Measurements from ENCODE around the gene NHS.

The NHS gene

GRCh38 chrX:17735406-17735805 lies 360.4 kb downstream of the NHS start:
- H3K27ac Mint-ChIP-seq, result no peak overlapping the region
- DNase-seq (no peak), ATAC-seq (replicated peaks) (no peak)
- H3K27me3 Mint-ChIP-seq, result peaks cover 6 to 27% of the 10 kb centered on the region in 2 donors
- H3K9me3 Mint-ChIP-seq, result no peaks in the 10 kb centered on the region
- no peak overlapping the region for H3K4me3 Mint-ChIP-seq
- H3K36me3 Mint-ChIP-seq (ENCODE audit: insufficient read depth), result peaks cover 6% of the 10 kb centered on the region
- peaks cover 14 to 16% of the 10 kb centered on the region in 2 donors for H3K4me1 Mint-ChIP-seq (ENCODE audit: low read depth in 2 of 2)

GRCh38 chrX:17736478-17736855 lies 361.5 kb downstream of the NHS start:
- Mint-ChIP-seq H3K4me3 (peak overlapping the region; percentile 51 to 85), H3K9me3 (no peaks in the 10 kb centered on the region), H3K27ac (no peak overlapping the region), H3K4me1 (ENCODE audit: low read depth in 2 of 2) (peaks cover 14 to 16% of the 10 kb centered on the region in 2 donors), H3K36me3 (ENCODE audit: insufficient read depth) (peaks cover 6% of the 10 kb centered on the region), H3K27me3 (peaks cover 6 to 27% of the 10 kb centered on the region in 2 donors)
- DNase-seq (no peak), ATAC-seq (replicated peaks) (no peak)

DNA sequence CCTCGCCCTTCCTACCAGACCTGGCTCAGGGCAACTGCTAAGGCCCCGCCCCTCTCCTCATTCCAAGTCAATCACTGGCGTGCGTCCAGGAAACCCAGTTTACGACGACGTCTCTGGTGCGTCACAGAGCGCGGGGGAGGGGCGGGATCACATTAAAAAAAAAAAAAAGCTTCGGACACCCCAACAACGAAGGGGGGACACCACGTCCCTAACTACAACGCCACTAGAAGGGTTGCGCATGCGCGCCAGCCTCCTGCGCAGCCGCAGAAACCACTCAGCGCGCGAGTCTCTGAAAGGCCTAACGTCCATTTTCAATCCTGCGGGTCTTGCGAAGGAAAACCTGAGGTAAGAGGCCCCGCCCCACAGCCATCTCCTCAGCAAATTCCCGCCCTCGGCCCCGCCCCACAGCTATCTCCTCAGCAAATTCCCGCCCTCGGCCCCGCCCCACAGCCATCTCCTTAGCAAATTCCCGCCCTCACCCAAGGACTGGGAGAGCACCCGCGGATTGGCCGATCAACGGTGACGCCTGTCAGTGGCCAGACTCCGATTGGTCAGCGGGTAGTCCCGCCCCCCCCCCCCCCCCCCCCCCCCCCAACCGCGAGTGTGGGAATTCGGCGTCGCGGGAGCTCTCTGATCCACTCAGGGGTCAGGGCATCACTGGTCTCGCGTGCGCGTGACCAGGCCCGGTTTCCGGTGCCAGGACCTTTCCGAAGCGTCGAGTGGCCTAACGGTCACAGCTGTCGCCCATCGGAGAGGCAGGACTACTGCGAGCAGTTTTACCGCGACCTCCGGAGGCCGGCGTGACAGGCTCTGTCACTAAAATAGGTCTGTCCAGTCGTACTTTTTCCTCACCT lies 362.1 kb downstream of the NHS start, which contains the start of gene SCML1:
SCML1 (plus strand) TSS at position 638 of the 854 bp plus-strand sequence. CDS start 6,694 bp downstream, outside the sequence.
- no peaks in the 10 kb centered on the region for H3K9me3 Mint-ChIP-seq
- DNase-seq, result peak; percentile 21 to 34 (median 33)
- H3K36me3 Mint-ChIP-seq (ENCODE audit: insufficient read depth), result peaks cover 6% of the 10 kb centered on the region
- H3K4me1 Mint-ChIP-seq (ENCODE audit: low read depth in 2 of 2), result peaks cover 14 to 16% of the 10 kb centered on the region in 2 donors
- peak; percentile 62 for ATAC-seq (replicated peaks)
- H3K27ac Mint-ChIP-seq, result peak within 1 kb of the TSS; percentile 58 to 84
- peak within 1 kb of the TSS; percentile 85 to 86 for H3K4me3 Mint-ChIP-seq
- H3K27me3 Mint-ChIP-seq, result peaks cover 6 to 27% of the 10 kb centered on the region in 2 donors

DNA sequence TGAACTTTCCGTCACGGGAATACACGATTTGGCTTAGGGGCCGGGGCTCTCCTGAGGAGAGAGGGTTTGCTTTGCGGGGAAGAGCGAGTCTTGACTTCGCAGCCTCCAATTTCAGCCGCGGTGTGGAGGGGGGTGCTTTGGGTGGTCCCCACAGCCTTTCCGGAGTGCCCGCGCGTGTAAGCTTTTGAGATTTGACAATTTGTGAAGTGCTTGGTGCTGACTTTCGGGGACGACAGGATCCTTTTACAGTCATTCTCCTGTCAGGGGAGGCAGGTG lies 362.6 kb downstream of the NHS start:
- Mint-ChIP-seq H3K9me3 (no peaks in the 10 kb centered on the region), H3K27me3 (peaks cover 6 to 27% of the 10 kb centered on the region in 2 donors), H3K4me1 (ENCODE audit: low read depth in 2 of 2) (peaks cover 14 to 16% of the 10 kb centered on the region in 2 donors), H3K36me3 (ENCODE audit: insufficient read depth) (peaks cover 6% of the 10 kb centered on the region), H3K4me3 (peak overlapping the region; percentile 85 to 86), H3K27ac (peak overlapping the region; percentile 58 to 84)
- ATAC-seq (replicated peaks) (peak; percentile 20), DNase-seq (peak in 1 of 3 experiments; percentile 11)

- no peaks in the 10 kb centered on the region for H3K9me3 Mint-ChIP-seq
These were observed 363.1 kb downstream of the NHS start for GRCh38 chrX:17737986-17738713.

GRCh38 chrX:17738737-17739535 lies 363.9 kb downstream of the NHS start:
- Mint-ChIP-seq H3K36me3 (ENCODE audit: insufficient read depth) (peaks cover 6% of the 10 kb centered on the region), H3K4me1 (ENCODE audit: low read depth in 2 of 2) (peaks cover 14 to 16% of the 10 kb centered on the region in 2 donors), H3K27ac (peak overlapping the region in 1 of 2 donors; percentile 58), H3K27me3 (peaks cover 6 to 23% of the 10 kb centered on the region in 2 donors), H3K9me3 (no peaks in the 10 kb centered on the region), H3K4me3 (peak overlapping the region; percentile 85 to 86)
- DNase-seq (no peak), ATAC-seq (replicated peaks) (peak; percentile 21)

More at GRCh38 chrX:17737986-17738713, 363.1 kb downstream of the NHS start:
- Mint-ChIP-seq H3K4me3 (peak overlapping the region; percentile 85 to 86), H3K4me1 (ENCODE audit: low read depth in 2 of 2) (peaks cover 14 to 16% of the 10 kb centered on the region in 2 donors), H3K27me3 (peaks cover 6 to 27% of the 10 kb centered on the region in 2 donors), H3K27ac (peak overlapping the region; percentile 58 to 84), H3K36me3 (ENCODE audit: insufficient read depth) (peaks cover 6% of the 10 kb centered on the region)
- DNase-seq, result peak; percentile 2 to 6 (median 3)
- peak; percentile 66 for ATAC-seq (replicated peaks)

- DNase-seq (no peak), ATAC-seq (replicated peaks) (no peak)
- no peaks in the 10 kb centered on the region for H3K9me3 Mint-ChIP-seq
- H3K27ac Mint-ChIP-seq, result no peak overlapping the region
- no peak overlapping the region for H3K4me3 Mint-ChIP-seq
- H3K4me1 Mint-ChIP-seq (ENCODE audit: low read depth in 2 of 2), result peaks cover 14 to 16% of the 10 kb centered on the region in 2 donors
- peaks cover 6 to 18% of the 10 kb centered on the region in 2 donors for H3K27me3 Mint-ChIP-seq
- peaks cover 6% of the 10 kb centered on the region for H3K36me3 Mint-ChIP-seq (ENCODE audit: insufficient read depth)
These were observed 365.4 kb downstream of the NHS start for GRCh38 chrX:17740137-17741122.

DNA sequence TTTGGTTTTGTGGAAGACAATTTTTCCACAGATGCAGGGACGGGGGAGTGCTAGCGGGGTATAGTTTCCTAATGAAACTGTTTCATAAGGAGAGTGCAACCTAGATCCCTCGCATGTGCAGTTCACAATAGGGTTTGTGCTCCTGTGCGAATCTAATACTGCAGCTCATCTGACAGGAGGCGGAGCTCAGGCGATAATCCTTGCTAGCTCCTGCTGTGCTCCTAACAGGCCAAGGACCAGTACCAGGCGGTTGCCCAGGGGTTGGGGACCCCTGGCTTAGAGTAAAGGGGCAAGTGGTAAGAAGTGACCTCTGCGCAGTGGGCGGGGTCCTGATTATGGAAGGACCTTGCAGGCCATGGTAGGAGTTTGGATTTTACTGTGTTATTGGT lies 366.1 kb downstream of the NHS start:
- peaks cover 6 to 18% of the 10 kb centered on the region in 2 donors for H3K27me3 Mint-ChIP-seq
- no peak for ATAC-seq (replicated peaks)
- H3K4me3 Mint-ChIP-seq, result no peak overlapping the region
- H3K36me3 Mint-ChIP-seq (ENCODE audit: insufficient read depth), result peaks cover 6% of the 10 kb centered on the region
- H3K4me1 Mint-ChIP-seq (ENCODE audit: low read depth in 2 of 2), result peaks cover 14 to 16% of the 10 kb centered on the region in 2 donors
- H3K9me3 Mint-ChIP-seq, result no peaks in the 10 kb centered on the region
- no peak overlapping the region for H3K27ac Mint-ChIP-seq
- DNase-seq, result no peak

GRCh38 chrX:17743913-17744312 lies 368.9 kb downstream of the NHS start:
- H3K4me3 Mint-ChIP-seq, result no peak overlapping the region
- peaks cover 5 to 6% of the 10 kb centered on the region in 2 donors for H3K4me1 Mint-ChIP-seq (ENCODE audit: low read depth in 2 of 2)
- peaks cover 3% of the 10 kb centered on the region for H3K36me3 Mint-ChIP-seq (ENCODE audit: insufficient read depth)
- H3K27me3 Mint-ChIP-seq, result peaks cover 0 to 16% of the 10 kb centered on the region in 2 donors
- ATAC-seq (replicated peaks) (no peak), DNase-seq (no peak)
- H3K27ac Mint-ChIP-seq, result no peak overlapping the region
- no peaks in the 10 kb centered on the region for H3K9me3 Mint-ChIP-seq

- no peak overlapping the region for H3K27ac Mint-ChIP-seq
- peaks cover 0 to 11% of the 10 kb centered on the region in 2 donors for H3K27me3 Mint-ChIP-seq
- H3K36me3 Mint-ChIP-seq (ENCODE audit: insufficient read depth), result peaks cover 3% of the 10 kb centered on the region
- no peak for DNase-seq
- no peak overlapping the region for H3K4me3 Mint-ChIP-seq
- no peak for ATAC-seq (replicated peaks)
- H3K9me3 Mint-ChIP-seq, result no peaks in the 10 kb centered on the region
- H3K4me1 Mint-ChIP-seq (ENCODE audit: low read depth in 2 of 2), result no peaks in the 10 kb centered on the region
These were observed 370.0 kb downstream of the NHS start for GRCh38 chrX:17744896-17745523.

DNA sequence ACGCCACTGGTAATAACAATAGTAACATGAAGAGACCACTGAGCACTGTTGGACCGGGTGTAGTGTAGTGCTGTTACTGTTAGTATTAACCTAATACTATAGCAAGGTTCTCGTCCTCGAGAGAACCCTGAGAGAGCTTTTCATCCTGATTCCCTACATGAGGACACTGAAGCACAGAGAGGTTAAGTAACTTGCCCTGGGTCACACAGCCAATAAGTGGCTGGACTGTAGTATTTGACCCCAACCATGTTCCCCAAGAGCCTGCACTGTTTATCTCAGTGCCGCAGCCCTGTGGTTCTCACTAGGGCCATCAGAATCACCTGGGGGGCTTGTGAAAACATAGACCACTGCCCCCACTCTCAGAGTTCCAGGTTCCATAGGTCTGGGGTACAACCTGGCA lies 372.7 kb downstream of the NHS start:
- peaks cover 0 to 11% of the 10 kb centered on the region in 2 donors for H3K27me3 Mint-ChIP-seq
- H3K4me1 Mint-ChIP-seq (ENCODE audit: low read depth in 2 of 2), result no peaks in the 10 kb centered on the region
- DNase-seq (no peak), ATAC-seq (replicated peaks) (no peak)
- no peak overlapping the region for H3K4me3 Mint-ChIP-seq
- no peak overlapping the region for H3K27ac Mint-ChIP-seq
- H3K9me3 Mint-ChIP-seq, result no peaks in the 10 kb centered on the region
- peaks cover 3% of the 10 kb centered on the region for H3K36me3 Mint-ChIP-seq (ENCODE audit: insufficient read depth)

- H3K27me3 Mint-ChIP-seq, result peaks cover 0 to 11% of the 10 kb centered on the region in 2 donors
- no peaks in the 10 kb centered on the region for H3K9me3 Mint-ChIP-seq
- H3K27ac Mint-ChIP-seq, result no peak overlapping the region
- H3K4me3 Mint-ChIP-seq, result no peak overlapping the region
- DNase-seq (no peak), ATAC-seq (replicated peaks) (no peak)
- no peaks in the 10 kb centered on the region for H3K4me1 Mint-ChIP-seq (ENCODE audit: low read depth in 2 of 2)
- peaks cover 3% of the 10 kb centered on the region for H3K36me3 Mint-ChIP-seq (ENCODE audit: insufficient read depth)
These were observed 373.7 kb downstream of the NHS start for GRCh38 chrX:17748684-17749083.

All from effector memory CD8-positive, alpha-beta T cell (primary cell).